HG02970 (cell line): ENCODE measurements around the gene OSBPL3.

Experiments
- ATAC-seq: cut with Tn5 transposase; IDR thresholded peaks from one replicate; pipeline ENCODE4 v1.9.1; 2021; ENCODE audit warnings: mild to moderate bottlenecking, moderate library complexity, moderate number of reproducible peaks; ENCODE audit not compliant: unreplicated experiment, low FRiP score

The OSBPL3 gene

DNA sequence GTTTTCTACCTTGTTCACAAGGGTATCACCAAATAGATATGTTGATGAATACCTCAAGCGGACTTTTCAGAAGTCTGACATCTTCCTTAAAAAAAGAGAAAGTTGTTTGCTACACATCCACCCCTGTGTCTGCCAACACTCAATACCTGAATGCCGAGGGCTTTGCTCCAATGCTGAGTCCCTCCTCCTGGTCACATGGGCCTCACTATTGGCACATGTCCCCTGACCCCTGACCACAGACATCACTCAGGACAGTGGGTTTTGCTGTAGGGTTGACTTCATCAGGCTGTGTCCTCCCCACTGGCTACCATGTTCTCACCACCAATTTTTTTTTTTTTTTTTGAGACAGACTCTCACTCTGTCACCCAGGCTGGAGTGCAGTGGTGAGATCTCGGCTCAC lies 76.4 kb downstream of the OSBPL3 start:
- ATAC-seq, result no peak

DNA sequence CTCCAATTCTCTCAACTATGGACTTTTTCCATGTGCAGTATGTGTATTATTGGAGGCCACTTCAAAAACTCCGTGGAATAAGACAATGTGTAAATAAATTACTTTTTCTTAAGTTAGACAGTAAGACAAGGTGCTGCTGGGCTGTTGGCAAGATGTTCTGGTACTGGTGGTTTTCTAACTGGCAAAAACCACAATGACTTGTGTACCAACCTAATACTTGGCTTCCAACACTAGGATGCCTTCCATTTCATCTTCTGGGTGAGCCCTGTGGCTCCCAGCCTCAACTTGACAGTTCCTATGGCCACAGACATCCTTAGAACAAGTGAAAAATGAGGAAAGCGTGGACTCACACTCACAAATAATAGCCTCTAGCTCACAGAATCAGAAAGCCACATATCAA lies 77.0 kb downstream of the OSBPL3 start:
- ATAC-seq, result no peak

DNA sequence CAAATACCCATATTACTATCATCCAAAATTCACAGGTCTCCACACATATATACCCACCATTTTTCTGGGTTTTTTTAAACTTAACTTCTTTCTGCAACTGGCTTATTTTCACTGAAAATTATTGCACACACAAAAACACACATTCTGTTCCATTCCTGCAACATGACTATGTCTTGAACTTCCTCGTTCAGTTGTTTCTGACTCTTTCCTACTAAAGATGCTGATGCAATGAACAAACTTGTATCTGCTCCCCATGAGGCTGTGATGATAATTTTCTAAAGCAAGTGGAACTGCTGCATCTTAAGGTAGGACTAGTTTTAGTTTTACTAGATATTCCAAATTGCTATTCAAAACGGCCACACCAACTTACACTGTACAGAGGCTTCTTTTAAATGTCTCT lies 77.7 kb downstream of the OSBPL3 start:
- ATAC-seq, result no peak

DNA sequence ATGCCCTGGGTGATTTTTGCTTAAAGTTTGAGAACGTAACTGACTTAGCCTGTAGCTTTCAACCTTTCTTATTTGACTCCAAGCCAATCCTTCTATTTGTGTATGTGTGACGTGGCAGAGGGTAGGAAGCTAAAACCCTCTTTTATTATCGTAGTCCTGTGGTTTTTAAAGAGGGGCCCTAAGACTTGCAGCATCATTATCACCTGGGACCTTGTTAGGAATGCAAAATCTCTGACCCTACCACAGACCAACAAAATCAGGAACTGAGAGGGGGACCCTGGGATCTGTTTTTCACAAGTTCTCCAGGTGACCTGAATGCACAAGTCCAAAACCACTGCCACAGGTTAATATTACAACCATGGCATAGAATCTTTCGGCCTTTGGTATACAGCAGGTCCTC lies 80.1 kb downstream of the OSBPL3 start:
- ATAC-seq, result peak; percentile 44

DNA sequence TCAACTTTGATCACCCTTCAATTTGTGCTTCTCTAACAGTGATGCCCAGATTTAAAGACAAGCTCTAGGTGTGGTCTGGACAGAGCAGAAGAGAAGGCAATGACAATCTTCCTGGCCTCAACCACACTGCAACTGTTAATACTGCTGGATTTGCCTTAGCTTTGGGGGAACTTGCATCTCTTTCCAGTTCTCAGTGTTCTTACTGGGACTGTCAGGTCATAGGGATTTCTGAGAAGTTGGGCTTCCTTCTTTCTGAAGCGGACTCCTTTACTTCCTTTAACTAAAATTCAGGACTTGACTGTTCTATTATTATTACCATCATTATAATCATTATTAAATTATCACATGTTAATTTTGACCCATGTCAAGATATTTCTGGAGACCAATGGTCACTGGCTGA lies 80.8 kb downstream of the OSBPL3 start:
- ATAC-seq, result no peak

DNA sequence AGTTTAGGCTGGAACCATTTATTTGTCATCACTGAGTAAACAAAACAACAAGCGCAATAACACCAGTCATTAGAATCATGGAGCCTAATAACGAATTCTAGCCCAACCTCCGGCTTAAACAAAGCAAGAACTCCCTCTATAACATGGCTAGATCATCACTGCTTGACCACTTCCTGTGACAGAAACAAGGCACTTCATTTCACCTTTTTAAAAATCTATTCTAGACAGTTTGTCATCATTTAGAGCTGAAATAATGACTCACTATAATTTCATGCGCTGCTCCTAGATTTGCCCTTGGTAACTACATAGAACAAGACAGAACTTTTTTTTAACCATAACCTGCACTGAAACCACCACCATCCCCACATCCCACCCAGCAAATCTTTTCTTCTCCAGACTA lies 81.3 kb downstream of the OSBPL3 start:
- no peak for ATAC-seq

DNA sequence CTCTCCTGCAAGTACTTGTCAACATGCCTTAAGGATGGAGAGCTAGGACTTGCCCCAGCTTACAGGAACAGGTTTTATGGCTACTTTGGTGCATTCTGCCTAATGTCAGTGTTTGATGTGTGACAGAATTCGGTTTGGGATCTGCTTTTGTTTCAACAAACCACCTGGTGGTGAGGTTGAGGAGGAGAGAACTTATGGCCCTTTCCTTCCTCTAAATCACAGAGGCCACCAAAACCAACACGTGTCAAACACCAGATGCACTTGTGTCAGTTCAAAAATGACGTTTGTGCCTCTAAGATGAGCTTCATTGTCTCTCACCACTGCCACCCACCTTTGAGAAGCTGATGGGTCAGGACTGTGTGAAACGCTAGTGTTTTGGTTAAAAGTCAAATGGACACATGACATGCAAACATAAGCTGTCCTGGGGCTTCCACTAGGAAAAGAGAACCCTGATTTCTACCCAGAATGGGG lies 83.9 kb downstream of the OSBPL3 start:
- no peak for ATAC-seq

DNA sequence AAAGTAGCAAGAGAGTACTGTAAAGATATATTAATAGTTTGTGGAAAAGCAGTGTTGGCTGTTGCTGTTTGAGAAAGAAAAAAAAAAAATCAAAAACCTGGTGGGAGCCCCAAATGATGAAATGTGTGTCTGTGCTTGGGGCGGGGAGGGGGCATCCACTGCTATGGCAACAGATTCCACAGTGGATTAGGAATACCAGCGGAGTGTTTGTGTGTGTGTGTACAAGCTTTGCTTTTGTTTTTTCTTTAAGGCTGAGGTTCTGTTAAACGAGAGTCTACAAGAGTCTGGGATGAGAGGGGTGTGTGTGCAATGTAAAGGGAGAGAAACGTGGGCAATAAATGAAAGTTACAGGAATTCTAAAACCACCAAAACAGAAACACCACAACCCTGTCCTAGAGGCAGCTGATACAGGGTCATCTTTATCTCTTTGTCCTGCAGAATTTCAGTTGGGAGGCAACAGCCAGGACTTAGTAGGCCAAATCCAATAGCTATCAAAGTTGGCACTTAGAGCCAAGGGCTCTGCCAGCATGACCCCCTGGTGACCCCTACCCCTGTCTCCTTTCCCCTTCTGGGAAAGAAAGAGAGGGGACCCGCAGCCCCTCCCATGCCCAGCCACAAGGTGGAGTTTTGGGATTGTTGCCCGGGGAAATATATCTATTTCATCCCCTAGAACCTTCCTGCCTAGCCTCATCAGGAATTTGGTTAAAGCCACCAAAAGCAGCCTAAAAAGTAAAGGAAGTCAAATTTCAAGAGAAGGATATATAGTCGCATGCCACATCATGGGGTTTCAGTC lies 85.4 kb downstream of the OSBPL3 start:
- ATAC-seq, result no peak

DNA sequence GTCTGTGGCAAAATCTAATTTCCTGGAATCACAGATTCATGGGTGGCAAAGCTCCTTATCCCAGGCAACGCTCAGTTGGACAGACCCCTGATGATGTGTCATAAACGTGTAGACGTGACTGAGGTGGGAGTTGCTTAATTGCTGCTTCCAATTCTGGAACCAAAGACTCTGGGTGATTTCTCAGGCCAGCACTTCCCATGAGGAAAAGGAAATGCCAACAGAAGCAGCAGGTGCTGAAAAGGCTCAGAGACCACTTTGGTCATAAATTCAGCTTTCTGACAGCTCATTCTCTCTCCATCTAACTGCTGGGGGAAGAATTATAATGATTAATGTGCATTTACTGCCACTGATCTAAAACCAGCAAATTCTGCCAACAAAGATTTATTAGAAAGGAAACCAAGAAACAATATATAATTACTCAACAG lies 88.7 kb downstream of the OSBPL3 start:
- no peak for ATAC-seq

DNA sequence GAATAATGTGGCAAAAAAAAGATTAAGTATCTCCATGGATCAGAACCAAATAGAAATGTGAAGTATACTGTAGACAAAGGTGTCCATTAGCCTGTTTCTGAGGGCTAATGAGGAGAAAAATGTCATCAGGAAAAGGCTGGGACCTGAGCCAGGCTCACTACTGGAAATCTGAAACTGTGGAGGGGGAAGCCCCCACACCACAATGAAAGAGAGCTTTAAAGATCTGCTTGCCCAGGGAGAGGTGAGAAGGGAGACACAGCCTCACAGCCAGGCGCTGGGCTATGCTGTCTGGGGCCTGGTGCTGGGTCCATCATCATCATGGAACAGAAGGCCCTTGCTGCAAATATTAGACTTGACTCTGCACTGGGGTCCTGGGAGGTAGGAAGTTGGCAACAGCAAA lies 90.4 kb downstream of the OSBPL3 start:
- no peak for ATAC-seq

DNA sequence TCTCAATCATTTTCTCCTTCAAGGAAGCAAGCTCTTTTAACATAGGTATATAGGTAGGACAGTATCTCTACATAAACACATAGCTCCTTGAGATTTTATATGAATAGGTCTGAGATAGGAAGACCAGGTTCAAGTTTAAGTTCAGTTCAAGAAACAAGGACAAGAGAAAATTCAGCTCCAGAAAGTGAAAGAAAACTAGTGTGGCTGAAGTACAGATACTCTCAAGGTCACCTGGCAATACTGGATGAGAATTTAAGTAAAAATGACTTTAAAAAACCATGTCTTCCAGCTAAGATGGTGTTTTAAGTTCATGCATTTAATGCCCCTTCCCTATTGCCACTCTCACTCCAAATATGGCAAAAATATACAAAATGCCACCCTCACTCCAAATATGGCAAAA lies 91.3 kb downstream of the OSBPL3 start:
- ATAC-seq, result no peak

DNA sequence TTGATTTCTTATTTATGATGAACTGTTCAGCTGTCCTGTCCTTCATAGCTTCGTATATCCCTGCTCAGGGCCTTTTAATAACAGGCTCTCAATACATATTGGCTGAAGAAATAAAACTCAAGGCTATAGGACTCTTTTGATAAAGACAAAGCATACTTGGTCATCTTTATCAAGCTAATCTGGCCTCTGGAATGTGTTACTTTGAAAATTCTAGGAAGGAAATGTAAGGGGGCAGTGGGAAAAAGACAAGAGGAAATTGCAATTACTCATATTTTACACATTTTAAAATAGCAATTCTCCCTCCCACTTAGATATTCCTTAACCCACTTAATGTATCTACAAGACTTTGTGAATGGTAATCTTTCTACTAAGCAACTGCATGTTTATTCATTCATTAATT lies 94.3 kb downstream of the OSBPL3 start:
- ATAC-seq, result no peak

DNA sequence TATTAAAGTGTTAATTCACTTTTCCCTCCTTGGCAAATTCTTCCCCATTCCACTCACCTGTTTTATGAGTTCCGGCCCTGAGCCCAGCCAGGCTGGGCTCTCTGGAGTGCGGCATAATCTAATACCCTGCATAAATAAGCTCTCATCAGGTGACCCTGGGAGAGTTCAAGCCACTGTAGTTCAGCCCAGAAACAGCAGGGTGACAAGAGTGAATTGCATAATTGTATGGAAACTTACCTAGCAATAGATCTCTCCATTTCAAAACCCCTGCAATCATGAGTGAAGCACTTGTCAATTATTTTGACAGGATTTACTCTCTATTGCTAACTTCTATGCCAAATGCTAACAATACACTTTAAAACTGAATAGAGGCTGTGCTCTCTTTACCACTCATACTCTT lies 94.7 kb downstream of the OSBPL3 start:
- no peak for ATAC-seq

DNA sequence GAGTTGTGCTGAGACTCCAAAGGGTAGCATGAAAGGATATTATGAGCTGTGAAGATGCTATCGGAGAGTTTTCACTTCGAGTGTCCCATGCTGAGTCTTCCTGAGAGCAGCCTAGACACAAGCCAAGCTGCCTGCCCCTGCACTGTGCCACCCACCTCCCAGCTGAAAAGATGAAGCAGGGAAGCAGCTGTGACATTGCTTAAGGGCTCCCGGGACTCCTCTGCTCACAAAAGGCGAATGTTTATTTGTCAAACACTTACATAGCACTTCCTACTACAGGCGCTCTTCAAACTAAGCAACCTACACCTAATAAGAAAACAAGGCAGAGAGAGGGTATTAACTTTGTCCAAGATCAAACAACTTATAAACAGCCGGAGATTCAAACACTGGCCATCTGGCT lies 95.6 kb downstream of the OSBPL3 start:
- ATAC-seq, result no peak

DNA sequence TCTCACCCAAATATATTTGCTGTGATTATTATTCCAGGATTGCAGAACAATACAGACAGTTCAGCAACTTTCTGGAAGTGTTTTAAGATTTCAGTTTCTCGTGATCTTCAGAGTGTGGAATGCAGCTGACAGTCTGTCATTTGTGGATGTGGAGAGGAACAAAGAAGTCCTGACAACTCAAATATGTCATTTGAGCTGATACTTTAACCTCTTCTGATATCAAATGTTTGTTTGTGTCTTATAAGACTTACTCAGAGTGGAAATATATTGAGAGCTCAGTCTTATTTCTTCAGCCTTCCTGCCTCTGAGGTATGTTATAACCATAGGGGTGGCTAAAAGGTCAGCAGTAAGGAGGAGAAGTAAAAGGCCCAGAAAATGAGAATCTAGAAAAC lies 96.4 kb downstream of the OSBPL3 start:
- no peak for ATAC-seq

DNA sequence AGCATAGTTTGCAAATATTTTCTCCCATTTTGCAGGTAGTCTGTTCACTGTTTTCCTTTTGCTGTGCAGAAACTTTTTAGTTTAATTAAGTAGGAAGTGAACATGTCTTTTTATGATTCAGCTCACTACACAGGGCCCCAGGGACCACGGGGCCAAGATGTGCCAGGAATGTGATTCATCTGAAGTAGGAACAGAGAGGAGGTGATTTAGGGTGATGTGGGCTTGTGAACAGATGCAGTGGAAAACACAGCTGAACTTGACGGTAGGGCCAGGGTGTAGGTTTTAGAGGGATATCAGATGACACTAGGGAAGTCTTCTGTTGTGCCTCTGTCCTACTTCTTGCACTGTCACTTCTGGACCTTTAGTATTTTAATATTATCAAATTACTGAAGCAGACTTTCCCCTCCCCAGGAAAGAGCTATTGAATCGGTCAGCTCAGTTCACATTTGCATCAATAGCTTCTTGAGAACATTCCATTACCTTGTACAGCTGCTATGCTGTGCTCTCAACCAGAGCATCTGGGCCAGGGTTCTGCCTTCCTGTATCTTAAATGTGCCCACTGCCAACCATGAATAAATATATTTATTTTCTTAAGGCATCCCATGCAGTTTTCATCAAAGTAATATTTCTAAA lies 96.9 kb downstream of the OSBPL3 start:
- ATAC-seq, result no peak

DNA sequence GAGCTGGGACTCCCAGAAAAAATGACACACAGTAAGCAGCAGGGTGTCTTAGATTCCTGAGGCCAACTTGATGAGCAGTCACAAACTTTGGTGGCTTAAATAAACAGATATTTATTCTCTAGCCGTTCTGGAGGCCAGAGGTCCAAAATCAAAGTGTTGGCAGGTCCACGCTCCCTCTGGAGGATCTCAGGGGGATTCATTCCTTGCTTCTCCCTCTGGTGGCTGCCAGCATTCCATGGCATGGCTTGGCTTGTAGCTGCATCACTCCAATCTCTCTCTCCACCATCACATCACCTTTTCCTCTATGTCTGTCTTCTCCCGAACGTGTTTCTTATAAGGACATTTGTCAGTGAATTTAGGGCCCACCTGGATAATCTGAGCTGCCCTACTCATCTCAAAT lies 98.4 kb downstream of the OSBPL3 start:
- ATAC-seq, result no peak

DNA sequence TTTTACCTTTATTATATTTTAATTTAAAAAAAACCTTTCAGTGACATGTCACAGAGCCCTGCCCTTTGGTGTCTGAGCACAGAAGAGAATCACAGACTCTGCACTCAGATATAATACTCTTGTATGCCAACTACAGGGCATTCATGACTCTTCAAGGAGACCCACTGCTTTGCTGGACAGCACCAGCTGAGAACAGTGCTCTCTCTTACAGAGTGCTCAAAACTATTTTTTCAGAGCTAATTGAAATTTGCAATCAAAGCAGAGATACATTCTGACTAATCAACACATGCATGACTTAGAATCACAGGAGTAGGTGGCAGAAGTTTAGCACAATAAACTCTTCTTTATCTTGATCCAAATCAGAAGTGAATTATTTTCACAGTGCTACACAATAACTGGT lies 99.1 kb downstream of the OSBPL3 start:
- no peak for ATAC-seq

DNA sequence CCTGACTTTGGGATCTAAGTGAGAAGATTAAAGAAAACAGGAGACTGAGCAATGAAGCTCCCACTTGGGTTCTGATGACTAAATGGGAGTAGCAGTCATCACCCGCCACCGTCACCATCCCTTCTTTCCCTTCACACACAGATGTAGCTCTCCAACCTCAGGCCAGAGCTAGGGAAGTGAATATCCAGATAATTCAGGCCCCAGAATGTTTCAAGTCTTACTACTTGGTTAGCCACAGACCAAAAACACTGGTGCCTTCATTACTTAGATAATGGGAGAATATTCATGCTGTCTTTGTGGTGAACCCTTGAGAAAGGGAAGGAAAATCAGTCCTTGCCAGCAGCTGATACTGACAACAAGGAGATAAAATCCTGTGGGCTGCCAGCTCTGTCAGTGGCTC lies 100.7 kb downstream of the OSBPL3 start:
- no peak for ATAC-seq

DNA sequence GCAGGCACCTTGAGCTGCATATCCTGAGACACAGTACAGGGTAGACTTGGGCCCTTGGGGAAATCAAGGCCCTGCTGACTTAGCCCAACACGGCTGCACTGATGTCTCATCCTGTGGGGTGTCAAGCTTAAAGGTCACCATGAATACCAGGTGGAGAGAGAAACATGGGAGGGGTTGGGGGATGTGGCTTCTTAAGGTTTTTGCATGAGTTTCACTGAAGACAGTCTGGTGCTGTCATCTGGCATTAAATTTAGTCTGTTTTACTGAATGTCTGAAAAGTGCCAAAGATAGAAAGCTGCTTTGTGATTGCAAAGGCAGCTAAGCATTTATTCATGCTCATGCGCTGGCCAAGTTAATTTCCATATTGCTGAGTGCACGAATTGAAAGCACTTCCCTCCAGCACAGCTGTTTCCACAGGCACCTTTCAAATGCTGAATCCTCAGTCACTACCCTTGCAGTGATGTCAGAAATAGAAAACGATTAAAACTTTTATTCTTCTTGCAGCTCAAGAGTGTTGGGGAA lies 102.1 kb downstream of the OSBPL3 start:
- peak; percentile 74 for ATAC-seq

DNA sequence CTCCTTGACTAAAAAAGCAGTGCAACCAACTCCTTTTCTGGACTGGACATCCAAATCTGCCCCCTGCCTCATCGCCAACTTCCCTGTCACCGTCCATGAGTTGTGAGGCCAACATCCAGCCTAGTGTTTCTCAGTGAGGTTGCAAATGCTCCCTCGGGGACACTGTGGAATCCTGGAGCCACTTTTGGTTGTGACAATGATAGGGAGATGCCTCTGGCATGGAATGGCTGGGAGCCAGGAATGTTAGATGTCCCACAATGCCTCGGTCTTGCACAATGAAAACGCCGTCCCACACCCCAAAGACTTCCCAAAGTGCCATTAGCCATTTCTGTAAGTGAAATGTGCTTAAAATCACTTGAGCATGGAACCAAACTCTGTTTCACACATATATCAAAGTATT lies 105.2 kb downstream of the OSBPL3 start:
- no peak for ATAC-seq

DNA sequence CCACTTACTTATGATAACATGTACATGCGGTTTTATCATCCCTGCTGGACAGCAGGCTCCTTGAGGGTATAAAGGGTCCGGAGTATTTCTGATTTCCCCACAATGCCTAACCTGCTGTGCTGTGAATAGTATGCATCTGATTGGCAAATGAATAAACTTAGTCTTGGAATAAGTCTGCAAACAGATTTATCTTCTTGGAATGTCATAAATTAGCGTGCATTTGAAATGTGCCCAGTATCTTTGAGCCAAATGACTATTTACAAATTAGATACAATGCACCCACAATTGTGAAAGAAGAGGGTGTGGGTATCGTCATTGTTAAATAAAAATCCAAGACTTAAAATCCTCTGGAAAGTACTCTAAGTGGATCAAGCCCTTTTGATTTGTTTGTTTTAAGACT lies 106.0 kb downstream of the OSBPL3 start:
- ATAC-seq, result no peak
